ENCODE measurements around the gene PSMA7.

DNA sequence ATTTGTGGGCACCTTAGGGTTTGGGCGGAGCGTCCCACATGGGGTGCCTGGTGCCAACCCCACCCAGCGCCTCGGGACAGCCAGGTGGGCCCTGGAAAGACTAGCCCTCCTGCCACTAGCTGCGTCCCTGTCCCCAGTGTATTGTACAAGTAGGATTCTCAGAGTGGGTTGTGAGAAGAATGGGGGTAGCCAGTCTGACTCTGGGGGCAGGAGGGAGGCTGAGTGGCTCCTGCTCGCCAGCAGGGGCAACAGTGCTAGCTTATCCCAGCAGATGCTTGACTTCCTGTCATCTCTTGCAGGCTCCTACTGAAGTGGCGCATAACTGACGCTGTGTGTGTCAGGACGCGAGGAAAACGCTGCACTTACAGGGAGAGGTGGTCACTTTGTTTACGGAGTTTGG, 9.3 kb downstream of the PSMA7 start:
- TF ChIP-seq, protein P1, sequence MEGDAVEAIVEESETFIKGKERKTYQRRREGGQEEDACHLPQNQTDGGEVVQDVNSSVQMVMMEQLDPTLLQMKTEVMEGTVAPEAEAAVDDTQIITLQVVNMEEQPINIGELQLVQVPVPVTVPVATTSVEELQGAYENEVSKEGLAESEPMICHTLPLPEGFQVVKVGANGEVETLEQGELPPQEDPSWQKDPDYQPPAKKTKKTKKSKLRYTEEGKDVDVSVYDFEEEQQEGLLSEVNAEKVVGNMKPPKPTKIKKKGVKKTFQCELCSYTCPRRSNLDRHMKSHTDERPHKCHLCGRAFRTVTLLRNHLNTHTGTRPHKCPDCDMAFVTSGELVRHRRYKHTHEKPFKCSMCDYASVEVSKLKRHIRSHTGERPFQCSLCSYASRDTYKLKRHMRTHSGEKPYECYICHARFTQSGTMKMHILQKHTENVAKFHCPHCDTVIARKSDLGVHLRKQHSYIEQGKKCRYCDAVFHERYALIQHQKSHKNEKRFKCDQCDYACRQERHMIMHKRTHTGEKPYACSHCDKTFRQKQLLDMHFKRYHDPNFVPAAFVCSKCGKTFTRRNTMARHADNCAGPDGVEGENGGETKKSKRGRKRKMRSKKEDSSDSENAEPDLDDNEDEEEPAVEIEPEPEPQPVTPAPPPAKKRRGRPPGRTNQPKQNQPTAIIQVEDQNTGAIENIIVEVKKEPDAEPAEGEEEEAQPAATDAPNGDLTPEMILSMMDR (IDR thresholded peaks at IDR 0.05), result no peak
- TF ChIP-seq POLR2A (IDR thresholded peaks at IDR 0.05), result no peak
- no peak for TF ChIP-seq EP300 (IDR thresholded peaks at IDR 0.05)
- no peak for TF ChIP-seq POLR2AphosphoS5 (IDR thresholded peaks at IDR 0.05)

Measured in stomach (tissue), 4 donors.